DOHH2 (cell line): Measurements from ENCODE around the gene DSTN.

Experiments used
- H3F3A ChIP-seq: fragments of 200-600 bp; sonication (generic), shearing (Covaris generic); 2 replicates; pipeline ENCODE4 v1.6.0; 2016; ENCODE audit warnings: antibody characterized with exemption, mild to moderate bottlenecking; ENCODE audit not compliant: control insufficient read depth, insufficient read depth
- H3K27ac ChIP-seq: fragments of 200-600 bp; sonication (generic); 2 replicates; pipeline ENCODE4 v1.5.1; 2014; ENCODE audit warnings: low read depth, mild to moderate bottlenecking, low read length, moderate library complexity
- H3K27me3 ChIP-seq: fragments of 200-600 bp; sonication (generic); 2 replicates; pipeline ENCODE4 v1.6.1; 2014; ENCODE audit warnings: mild to moderate bottlenecking, low read length, mixed read lengths; ENCODE audit not compliant: control insufficient read depth
- H3K36me3 ChIP-seq: fragments of 200-600 bp; sonication (generic); 2 replicates; pipeline ENCODE4 v1.6.1; 2014; ENCODE audit warnings: mild to moderate bottlenecking, low read length, moderate library complexity, mixed read lengths; ENCODE audit not compliant: control insufficient read depth
- H3K4me1 ChIP-seq: fragments of 200-600 bp; sonication (generic); 2 replicates; pipeline ENCODE4 v1.6.1; 2014; ENCODE audit warnings: mild to moderate bottlenecking, low read length, mixed read lengths; ENCODE audit not compliant: control insufficient read depth
- H3K4me2 ChIP-seq: fragments of 200-600 bp; sonication (generic); 2 replicates; pipeline ENCODE4 v1.6.0; 2014; ENCODE audit warnings: mild to moderate bottlenecking, low read length, moderate library complexity
- H3K4me3 ChIP-seq: fragments of 200-600 bp; sonication (generic); 2 replicates; pipeline ENCODE4 v1.5.1; 2014; ENCODE audit warnings: mild to moderate bottlenecking, low read length, mixed read lengths
- H3K79me2 ChIP-seq: fragments of 200-600 bp; sonication (generic); 2 replicates; pipeline ENCODE4 v1.6.1; 2014; ENCODE audit warnings: mild to moderate bottlenecking, low read length, mixed read lengths; ENCODE audit not compliant: control insufficient read depth
- H3K9me2 ChIP-seq: fragments of 200-600 bp; sonication (generic); replicated peaks from 2 replicates; pipeline ENCODE4 v1.6.1; 2014; ENCODE audit warnings: mild to moderate bottlenecking, low read length, mixed read lengths; ENCODE audit not compliant: control insufficient read depth
- H3K9me3 ChIP-seq: fragments of 200-600 bp; sonication (generic); 2 replicates; pipeline ENCODE4 v1.6.1; 2014; ENCODE audit warnings: antibody characterized with exemption, low read length, mixed read lengths; ENCODE audit not compliant: control insufficient read depth, insufficient read depth
- H4K20me1 ChIP-seq: fragments of 200-600 bp; sonication (generic); 2 replicates; pipeline ENCODE4 v1.6.0; 2014; ENCODE audit warnings: low read depth, mild to moderate bottlenecking, antibody characterized with exemption, low read length, moderate library complexity; ENCODE audit not compliant: control insufficient read depth, insufficient read depth
- EZH2phosphoT487 ChIP-seq: fragments of 200-600 bp; sonication (generic); IDR thresholded peaks from 2 replicates; pipeline ENCODE4 v1.6.1; 2017; ENCODE audit warnings: borderline replicate concordance, mild to moderate bottlenecking, antibody characterized with exemption, low read length, moderate library complexity, mixed read lengths
- TF ChIP-seq, protein P1 (sequence below): fragments of 200-600 bp; sonication (generic); IDR thresholded peaks from one replicate; pipeline ENCODE4 v1.5.1; 2014; ENCODE audit warnings: antibody characterized with exemption, mild to moderate bottlenecking, low read depth, low read length; ENCODE audit not compliant: poor library complexity, severe bottlenecking

The DSTN gene

DNA sequence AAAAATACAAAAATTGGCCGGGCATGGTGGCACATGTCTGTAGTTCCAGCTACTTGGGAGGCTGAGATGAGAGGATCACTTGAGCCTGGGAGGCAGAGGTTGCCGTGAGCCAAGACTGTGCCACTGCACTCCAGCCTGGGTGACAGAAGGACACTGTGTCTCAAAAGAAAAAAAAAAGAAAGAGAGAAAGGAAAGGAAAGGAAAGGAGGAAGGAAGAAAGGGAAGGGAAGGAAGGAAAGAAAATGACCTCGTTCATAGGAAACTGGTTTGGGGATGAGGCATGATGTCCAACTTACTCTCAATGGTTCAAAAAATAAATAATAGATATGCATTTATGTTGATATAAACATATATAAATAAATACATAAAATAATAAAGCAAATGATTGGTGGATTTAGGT lies 31.9 kb upstream of the DSTN start:
- no peak overlapping the region for H3K27ac ChIP-seq
- H3K79me2 ChIP-seq, result no peaks in the 10 kb centered on the region
- no peaks in the 10 kb centered on the region for H3K36me3 ChIP-seq
- H3F3A ChIP-seq, result no peaks in the 10 kb centered on the region
- peaks cover 26% of the 10 kb centered on the region for H3K27me3 ChIP-seq
- no peak for TF ChIP-seq EZH2phosphoT487
- TF ChIP-seq, protein P1, sequence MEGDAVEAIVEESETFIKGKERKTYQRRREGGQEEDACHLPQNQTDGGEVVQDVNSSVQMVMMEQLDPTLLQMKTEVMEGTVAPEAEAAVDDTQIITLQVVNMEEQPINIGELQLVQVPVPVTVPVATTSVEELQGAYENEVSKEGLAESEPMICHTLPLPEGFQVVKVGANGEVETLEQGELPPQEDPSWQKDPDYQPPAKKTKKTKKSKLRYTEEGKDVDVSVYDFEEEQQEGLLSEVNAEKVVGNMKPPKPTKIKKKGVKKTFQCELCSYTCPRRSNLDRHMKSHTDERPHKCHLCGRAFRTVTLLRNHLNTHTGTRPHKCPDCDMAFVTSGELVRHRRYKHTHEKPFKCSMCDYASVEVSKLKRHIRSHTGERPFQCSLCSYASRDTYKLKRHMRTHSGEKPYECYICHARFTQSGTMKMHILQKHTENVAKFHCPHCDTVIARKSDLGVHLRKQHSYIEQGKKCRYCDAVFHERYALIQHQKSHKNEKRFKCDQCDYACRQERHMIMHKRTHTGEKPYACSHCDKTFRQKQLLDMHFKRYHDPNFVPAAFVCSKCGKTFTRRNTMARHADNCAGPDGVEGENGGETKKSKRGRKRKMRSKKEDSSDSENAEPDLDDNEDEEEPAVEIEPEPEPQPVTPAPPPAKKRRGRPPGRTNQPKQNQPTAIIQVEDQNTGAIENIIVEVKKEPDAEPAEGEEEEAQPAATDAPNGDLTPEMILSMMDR, result no peak
- no peaks in the 10 kb centered on the region for H4K20me1 ChIP-seq
- no peaks in the 10 kb centered on the region for H3K9me3 ChIP-seq
- H3K4me3 ChIP-seq, result no peak overlapping the region
- peaks cover 7% of the 10 kb centered on the region for H3K4me1 ChIP-seq
- H3K4me2 ChIP-seq, result no peak overlapping the region
- H3K9me2 ChIP-seq, result no peaks in the 10 kb centered on the region

DNA sequence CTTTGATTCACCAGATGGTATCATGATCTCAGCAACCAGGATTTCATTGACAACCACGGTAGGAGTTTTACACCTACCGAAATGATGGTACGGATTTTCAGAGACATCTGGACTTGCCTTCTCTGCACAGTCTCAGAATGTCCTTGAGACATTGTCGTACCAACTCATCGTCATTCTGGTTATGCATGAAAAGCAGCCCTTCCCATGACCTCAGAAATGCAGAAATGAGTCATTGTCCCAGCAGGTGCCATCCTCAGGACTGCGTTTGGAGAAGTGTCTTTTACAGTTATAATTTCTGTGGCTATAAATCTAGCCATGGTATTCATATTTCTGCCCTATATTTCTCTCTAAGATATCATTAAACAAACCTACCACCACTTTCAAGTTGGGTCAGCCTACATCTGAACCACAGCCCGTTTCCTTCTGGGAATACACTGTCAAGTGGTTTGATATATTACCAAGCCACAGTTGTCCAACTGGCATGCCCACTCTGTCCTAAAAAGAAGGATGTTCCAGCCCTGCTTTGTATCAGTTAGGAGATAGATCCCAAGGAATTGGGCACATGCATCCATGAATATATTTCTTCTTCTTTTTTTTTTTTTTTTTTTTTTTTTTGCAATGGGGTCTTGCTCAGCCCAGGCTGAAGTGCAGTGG lies 31.2 kb upstream of the DSTN start:
- H3K36me3 ChIP-seq, result no peaks in the 10 kb centered on the region
- H3K4me2 ChIP-seq, result no peak overlapping the region
- H3K4me3 ChIP-seq, result no peak overlapping the region
- no peak overlapping the region for H3K27ac ChIP-seq
- peaks cover 33% of the 10 kb centered on the region for H3K27me3 ChIP-seq
- no peaks in the 10 kb centered on the region for H4K20me1 ChIP-seq
- TF ChIP-seq, protein P1, result no peak
- no peak for TF ChIP-seq EZH2phosphoT487
- H3K4me1 ChIP-seq, result peaks cover under 1% of the 10 kb centered on the region
- H3K9me2 ChIP-seq, result no peaks in the 10 kb centered on the region
- no peaks in the 10 kb centered on the region for H3K9me3 ChIP-seq
- no peaks in the 10 kb centered on the region for H3K79me2 ChIP-seq
- no peaks in the 10 kb centered on the region for H3F3A ChIP-seq

DNA sequence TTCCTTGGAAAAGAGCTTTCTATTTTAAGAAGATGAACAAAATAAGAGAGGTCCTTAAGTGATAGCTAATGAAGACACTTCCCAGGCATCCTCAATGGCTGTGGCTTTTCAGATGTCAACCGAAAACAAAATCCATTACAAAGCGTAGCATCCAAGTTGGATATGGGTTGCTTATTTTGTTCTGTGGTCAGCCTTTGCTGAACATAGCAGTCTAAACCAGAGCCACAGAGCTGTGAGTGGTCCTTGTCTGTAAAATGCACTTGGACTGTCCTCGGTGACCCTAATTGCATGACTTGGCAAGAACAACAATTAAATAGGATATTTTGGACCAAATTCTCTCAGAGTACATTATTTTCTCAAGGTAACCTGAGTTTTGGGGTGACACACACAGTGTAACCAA lies 28.3 kb upstream of the DSTN start:
- Histone ChIP-seq H4K20me1 (no peaks in the 10 kb centered on the region), H3K9me3 (no peaks in the 10 kb centered on the region), H3K4me1 (no peaks in the 10 kb centered on the region), H3F3A (no peaks in the 10 kb centered on the region), H3K27ac (no peak overlapping the region), H3K27me3 (peaks cover 46% of the 10 kb centered on the region), H3K4me3 (no peak overlapping the region), H3K4me2 (no peak overlapping the region), H3K79me2 (no peaks in the 10 kb centered on the region), H3K36me3 (no peaks in the 10 kb centered on the region), H3K9me2 (no peaks in the 10 kb centered on the region)
- no peak for TF ChIP-seq EZH2phosphoT487
- TF ChIP-seq, protein P1, result no peak
